NK-92 (cell line): ENCODE results near the gene VAV3.
"Not testable (repeated sequence)": the region's sequence is repeated elsewhere in the genome, so short reads cannot be mapped to it uniquely, and the experiment has no call there.

Experiments used
- DNase-seq: peaks from one replicate; lab custom pipeline; 2025; ENCODE audit not compliant: unreplicated experiment; lab: John Stamatoyannopoulos, UW

VAV3 gene

DNA sequence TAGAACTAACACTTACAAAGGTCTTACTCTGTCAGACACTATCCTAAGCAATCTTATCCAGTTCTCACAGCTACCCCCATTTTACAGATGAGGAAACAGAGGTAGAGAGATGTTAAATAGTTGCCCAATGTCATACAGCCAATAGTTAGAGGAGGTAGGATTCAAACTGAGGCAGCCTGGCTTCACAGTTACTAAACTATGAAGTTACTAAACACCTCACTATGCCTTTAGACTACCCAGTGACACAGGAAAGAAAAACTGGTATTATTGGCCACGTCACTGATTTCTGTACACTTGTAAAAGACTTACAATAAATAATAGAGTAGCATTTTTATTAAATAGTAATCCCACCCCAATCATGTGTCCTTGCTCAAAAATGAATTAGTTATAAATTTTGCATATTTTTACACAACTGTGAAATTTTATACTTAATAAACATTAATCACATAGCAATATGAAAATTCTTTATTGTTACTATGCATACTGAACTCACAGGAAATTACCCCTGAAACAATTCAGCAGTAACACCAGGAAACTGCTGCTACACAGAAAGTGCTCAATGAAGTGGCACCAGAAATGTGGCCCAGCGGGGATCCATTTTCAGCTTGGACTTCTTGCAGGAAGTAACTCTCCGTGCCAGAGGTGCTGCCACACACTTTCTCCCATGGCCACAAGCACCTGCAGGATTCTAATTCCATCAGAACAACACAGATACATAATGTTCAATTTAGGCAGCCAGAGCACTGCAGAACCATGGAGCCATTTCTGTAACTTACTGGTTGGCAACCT lies 69.4 kb downstream of the VAV3 start:
- no peak for DNase-seq

GRCh38 chr1:107894605-107895004 lies 70.4 kb downstream of the VAV3 start:
- no peak for DNase-seq

- not testable (repeated sequence) for DNase-seq
Measured at GRCh38 chr1:107893350-107893749, 71.6 kb downstream of the VAV3 start.

DNA sequence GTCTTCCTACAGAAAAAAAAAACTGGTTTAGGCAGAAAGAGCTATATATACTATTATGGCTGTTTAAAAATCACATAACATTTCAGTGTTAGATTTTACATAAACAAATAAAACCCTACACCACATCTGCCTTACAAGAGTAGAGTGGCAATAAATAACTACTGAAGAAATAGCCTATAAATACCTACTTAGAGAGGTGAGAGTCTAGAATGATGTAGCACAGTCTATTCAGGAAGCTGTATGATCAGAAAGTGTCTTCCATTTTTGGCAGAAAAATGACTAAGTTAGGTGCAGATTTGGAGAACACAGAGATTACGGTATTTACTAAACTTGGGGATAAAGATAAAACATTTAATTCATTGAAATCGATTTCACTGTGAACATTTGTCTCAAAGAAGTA lies 75.5 kb downstream of the VAV3 start:
- no peak for DNase-seq

DNA sequence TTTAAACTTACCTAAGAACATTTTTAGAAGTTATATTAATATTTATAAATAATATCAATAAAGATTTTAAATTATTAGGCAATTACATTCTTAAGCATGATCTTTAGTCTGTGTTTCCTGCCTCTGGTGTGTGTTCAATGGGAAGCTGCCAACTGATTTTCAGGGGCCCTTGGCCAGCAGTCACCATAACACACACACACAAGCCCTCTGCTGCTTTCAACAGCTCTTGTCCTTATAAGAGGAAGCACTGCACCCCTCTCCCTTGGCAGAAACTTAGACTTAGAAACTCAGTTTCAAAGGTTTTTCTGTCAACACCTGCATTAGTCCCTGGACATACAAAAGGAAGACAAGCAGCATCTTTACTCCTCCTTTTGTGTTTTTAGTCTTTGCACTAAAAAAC lies 81.4 kb downstream of the VAV3 start:
- DNase-seq: no peak

DNA sequence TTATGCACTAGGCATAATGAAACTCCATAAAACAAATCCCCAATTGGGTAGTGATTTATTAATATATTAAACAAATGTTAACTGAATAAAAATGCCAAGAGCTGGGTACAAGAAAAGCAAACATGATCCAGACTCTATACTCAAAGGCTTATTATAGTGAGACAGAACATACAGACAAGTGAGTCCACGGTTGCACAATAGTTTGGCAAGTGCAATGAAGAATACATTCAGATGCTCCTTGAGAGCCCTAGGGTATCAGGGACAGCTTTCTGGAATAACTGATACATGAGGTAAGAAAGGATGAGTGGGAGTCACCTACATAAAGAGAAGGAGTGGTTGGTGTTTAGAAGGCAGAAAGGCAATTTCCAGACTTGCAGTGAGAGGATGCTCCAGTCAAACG lies 85.1 kb downstream of the VAV3 start:
- DNase-seq: no peak

GRCh38 chr1:107879346-107879745 lies 85.6 kb downstream of the VAV3 start:
- no peak for DNase-seq

DNA sequence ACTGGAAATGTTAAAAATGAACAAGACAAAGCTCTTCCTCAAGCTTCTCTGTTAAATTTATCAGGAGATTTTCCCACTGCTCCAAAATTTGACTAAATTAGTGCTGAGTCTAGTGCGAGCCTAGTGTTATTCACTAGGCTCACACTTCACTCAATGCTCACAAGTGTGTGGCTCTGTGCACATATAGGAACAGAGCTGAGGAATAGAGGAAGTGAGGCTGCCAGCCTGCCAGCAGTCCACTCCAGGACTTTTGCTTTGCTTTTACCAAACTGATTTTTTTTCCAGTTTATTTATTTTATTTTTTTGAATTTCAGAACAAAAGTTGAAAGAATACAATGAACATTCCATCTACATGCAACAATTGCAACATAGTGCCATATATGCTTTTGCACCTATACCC lies 87.2 kb downstream of the VAV3 start:
- no peak for DNase-seq

GRCh38 chr1:107877092-107877491 lies 87.9 kb downstream of the VAV3 start:
- no peak for DNase-seq

DNA sequence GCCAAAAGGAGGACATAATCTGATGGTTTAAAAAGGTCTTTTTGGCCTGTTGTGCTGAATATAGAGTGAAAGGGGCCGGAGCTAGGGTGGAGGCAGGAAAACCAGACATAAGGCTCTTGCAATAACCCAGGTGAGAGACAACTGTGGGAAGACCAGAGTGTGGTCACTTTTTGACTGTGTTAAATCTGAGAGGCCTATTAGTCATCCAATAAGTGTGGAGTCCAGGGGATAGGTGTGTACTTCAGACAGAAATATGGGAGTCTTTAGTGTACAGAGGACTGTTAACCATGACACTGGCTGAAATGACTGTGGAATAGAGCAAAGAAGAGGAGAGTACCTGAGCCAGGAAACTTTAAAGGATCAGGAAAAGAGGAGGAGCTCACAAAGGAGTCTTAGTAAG lies 89.3 kb downstream of the VAV3 start:
- DNase-seq: no peak

DNA sequence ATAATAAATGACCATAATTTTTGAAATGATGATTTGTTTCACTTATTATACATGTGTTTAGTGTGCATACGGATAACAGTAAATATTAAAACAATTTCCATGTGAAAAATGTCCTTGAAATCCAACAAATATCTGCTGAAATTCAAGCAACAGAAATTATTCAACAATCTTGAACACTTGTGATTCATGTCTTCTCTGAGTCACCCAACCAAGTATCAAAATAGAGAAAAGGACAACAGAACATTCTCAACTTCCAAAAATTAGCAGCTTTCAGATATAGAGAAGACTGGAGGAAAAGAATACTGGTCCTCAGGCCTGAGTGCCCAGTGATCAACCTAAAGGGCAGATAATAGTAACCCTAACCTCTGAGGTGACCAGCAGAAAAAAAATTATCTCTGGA lies 90.8 kb downstream of the VAV3 start:
- DNase-seq: no peak

DNA sequence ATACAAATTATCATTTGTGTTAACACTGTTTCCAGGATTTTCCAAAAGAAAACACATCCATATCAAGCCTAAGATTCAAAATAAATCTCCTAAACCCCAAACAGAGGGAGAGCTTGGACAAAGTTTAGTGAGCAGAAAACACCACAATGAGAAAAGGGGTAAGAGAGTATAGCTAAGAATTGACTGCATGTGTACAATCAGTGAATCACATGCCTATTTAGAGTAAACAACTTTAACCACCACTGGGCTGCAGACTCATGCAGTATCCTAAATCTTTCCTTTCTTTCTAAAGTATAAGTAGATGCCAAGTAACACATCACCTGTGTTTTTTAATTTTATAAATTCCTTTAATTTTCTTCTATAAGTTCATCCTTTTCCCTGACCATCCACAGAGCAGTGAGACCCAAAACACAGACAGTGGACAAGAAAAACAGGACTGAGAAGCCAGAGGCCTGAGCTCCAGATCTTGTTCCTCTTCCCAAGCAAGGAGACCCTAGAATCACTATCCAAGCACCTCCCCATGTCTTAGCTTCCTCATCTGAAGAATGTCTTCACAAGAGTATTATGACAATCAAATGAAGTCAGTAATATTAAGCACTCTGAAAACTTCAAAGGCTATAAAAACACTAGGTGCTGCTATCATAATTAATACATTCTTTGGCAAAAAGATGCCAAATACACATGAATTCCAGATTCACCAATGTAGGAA lies 93.1 kb downstream of the VAV3 start:
- no peak for DNase-seq

GRCh38 chr1:107871259-107871658 lies 93.7 kb downstream of the VAV3 start:
- DNase-seq: no peak

DNA sequence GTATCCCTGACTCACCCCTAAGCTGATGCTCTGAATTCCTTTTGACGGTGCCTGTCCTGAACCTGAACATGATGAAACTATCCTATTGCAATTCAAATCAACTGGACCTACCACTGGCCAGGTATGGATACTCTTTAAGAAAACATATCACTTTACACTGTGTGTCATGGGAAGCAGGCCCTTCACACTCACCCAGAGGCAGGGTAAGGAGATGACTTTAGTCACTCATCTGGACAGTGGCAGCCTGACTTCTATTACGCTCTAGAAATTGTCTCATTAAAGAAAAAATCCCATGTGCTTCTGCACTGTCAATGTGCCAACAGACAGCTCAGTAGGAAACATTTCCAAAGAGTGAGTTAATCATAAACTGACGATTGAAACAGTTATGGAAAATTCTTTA lies 94.3 kb downstream of the VAV3 start:
- DNase-seq: no peak

- no peak for DNase-seq
Measured at GRCh38 chr1:107867897-107868296, 97.1 kb downstream of the VAV3 start.

- no peak for DNase-seq
Measured at GRCh38 chr1:107867422-107867821, 97.6 kb downstream of the VAV3 start.

GRCh38 chr1:107866870-107867269 lies 98.1 kb downstream of the VAV3 start:
- DNase-seq: no peak

- no peak for DNase-seq
Measured at GRCh38 chr1:107865627-107866026, 99.4 kb downstream of the VAV3 start.

GRCh38 chr1:107863342-107863741 lies 101.6 kb downstream of the VAV3 start:
- DNase-seq: no peak

DNA sequence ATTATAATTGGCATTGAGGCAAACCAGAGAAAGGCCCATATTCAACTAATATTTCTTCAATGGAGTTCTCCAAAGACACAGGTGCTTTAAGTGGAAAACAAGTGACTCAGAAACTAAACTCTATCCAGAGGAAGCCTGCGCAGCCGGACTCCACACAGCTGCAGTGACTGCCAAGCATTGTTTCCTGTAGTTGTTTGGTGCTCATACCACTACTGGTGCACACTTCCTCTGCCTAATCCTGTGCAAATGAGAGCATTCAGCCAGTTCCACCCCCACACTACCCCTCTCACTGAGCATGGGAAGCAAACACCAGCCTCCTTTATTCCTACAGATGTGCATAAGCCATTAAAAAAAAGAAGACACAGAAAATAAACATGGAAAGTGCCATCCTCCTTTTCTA lies 102.9 kb downstream of the VAV3 start:
- DNase-seq: no peak

- DNase-seq: no peak
Measured at GRCh38 chr1:107858323-107858722, 106.7 kb downstream of the VAV3 start.

DNA sequence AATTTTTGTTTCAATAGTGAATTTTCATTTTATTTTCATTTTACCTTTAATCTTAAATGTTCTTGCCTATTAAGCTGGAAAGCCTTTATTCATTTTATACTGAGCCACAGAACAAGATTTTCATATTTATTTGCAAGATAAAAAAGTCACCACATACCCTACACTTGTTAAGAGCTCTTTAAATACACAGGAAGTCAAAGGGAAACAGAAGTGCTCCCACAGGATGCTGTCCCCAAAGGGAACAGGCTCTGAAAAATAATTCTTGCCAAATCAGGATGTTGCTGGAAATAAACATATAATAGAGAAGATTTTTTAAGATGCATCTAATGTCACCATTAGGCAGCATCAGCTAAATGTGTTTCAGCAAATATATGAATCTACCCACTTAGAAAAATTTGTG lies 113.6 kb downstream of the VAV3 start:
- DNase-seq: no peak
